Measurements from ENCODE around the gene SYNDIG1.

The SYNDIG1 gene

DNA sequence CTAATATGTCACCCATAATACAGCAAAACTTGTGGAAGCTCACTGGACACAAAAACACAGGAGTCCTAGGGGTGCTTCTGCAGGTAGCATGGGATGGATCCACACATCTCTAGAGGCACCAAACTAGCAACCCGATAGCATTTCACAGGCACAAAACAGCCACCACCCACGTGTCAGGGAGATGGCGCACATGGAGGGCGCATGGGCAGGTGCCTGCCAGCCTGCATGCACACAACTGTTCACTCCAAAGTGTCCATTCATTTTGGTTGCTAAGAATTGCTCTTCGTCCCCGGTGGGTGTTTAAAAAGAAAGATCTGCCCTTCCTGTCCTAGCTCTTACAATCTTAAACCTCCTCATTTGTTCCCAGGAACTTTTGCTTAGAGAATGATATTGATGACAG lies 171.3 kb downstream of the SYNDIG1 start:
- DNase-seq = no peak

DNA sequence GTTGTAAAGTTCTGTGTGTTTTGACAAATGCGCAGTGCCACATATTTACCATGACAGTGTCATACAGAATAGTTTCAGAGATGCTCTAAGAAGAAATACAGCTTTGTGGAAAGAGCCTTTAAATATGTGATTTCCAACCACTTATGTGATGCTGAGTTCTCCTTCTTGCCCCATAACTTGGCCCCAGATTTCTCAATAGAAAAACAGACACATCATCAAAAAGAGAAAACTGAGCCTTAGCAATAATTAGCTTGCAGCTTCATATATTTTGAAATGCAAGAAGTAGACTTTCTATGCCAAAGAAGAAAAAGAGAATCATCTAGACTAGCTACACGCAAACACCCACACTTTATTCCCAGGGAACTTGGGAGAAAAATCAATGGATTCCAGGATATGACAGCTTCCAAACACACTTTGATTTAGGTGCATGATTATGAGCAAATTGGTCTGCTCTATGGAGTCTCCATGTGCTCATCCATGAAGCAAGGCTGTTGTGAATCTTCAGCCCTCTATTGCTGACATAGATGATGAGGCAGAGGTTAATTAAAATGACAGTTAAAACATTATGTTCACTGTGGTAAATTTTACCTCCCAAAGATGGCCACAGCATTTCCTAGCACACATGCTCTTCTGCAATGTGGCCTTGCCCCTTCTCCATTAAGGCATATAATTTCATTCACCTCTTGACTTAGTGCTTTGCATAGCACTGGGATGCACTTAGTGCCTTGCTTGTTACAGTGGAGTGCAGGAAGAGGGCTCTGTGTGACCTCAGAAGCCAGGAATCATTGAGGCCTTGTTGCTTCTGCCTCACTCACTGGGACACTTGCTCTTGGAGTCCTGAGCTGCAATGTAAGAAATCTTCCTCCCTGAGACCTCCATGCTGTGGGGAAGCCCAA lies 174.6 kb downstream of the SYNDIG1 start:
- DNase-seq = no peak

DNA sequence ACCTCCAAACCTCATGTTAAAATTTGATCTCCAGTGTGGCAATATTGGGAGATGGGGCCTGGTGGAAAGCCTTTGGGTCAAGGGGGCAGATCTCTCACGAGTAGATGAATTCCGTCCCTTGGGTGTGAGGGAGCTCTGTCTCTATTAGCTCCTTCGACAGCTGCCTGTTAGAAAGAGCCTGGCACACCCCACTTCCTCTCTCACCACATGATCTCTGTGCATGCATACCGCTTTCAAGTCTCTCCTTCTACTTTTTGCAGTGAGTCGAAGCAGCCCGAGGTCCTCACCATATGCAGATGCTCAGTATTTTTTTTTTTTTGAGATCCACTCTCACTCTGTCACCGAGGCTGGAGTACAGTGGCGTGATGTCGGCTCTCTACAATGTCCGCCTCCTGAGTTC lies 176.9 kb downstream of the SYNDIG1 start:
- no peak for DNase-seq

DNA sequence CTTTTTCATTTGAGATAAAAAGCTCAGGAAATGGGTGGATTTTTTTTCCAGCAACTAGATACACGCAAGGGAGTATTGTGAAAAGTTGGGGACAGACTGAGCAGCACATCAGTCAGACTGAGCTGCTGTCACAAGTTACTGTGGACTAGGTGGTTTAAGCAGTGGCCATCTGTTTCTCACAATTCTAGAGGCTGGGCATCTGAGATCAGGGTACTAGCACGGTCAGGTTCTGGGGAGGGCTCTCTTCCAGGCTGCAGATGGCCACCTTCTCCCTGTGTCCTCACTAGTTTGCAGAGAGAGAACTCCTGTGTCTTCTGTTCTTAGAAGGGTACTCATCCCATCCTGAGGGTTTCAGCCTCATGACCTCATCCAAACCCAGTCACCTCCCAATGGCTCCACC lies 178.3 kb downstream of the SYNDIG1 start:
- no peak for DNase-seq

DNA sequence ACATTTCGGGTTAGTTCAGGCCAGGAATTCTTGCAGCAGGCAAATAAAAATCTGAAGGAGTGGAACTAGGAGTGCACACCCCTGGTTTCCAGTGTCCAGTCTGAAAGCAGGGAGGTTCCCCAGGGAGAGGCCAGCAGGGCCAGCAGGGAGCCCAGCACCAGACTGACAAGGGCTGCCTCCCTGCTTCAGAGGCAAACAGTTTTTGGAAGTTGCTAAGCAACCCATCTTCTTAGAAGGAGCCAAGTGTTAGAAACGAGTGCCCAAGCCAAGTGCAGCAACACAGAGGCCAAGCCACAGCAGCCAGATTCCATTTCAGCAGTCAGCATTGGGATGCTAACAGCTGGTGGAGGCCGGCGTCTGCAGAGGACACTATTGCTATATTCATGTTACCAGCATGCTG lies 179.1 kb downstream of the SYNDIG1 start:
- peak; percentile 41 for DNase-seq

DNA sequence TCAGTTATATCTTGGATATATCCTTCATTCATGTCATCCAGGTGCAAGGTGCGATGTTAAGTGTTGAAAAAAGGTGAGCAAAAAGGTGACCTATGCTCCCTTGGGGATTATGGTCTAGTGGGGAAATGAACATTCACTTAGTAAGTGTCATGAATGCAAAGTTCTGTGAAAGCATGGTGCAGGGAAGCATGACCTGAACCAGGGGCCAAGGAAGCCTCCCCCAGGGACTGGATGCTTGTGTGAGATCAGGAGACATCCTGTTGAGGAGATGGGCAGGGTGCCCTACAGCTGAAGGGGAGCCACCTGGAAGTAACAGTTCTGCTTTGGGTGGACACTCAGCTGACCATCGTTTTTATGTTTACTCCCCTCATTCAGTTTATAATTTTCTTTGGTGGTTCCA lies 179.5 kb downstream of the SYNDIG1 start:
- no peak for DNase-seq

DNA sequence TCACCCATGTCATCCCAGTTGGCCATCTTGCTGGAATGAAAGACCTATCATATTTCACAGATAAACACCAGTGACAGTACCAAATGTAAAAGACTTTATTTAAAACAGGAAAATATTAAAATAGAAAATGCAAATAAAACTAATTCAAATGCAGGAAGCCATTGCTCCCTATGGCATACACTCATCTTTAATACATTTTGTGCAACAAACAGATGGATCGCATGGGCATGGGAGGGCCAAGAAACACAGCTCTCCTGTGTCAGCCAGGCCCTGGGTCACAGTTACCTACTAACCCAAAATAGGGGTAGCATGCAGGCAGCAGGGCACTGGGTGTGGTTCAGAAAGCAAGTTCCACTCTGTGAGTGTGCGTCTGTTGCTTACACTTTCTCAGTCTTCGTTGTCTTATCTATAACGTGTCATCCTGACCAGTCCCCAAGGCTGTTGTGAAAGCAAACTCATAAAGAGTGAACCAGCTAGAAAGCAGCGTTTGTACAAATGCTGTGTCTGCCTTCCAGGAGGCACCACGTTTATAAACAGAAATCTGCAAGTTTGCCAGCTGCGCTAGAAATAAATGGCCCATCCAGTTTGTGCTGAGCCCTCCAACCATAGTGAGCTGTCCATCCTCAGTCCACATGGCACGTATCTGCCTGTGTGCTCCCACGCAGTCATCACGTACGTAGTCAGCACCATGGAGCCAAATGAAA lies 180.5 kb downstream of the SYNDIG1 start:
- peak; percentile 35 for DNase-seq

DNA sequence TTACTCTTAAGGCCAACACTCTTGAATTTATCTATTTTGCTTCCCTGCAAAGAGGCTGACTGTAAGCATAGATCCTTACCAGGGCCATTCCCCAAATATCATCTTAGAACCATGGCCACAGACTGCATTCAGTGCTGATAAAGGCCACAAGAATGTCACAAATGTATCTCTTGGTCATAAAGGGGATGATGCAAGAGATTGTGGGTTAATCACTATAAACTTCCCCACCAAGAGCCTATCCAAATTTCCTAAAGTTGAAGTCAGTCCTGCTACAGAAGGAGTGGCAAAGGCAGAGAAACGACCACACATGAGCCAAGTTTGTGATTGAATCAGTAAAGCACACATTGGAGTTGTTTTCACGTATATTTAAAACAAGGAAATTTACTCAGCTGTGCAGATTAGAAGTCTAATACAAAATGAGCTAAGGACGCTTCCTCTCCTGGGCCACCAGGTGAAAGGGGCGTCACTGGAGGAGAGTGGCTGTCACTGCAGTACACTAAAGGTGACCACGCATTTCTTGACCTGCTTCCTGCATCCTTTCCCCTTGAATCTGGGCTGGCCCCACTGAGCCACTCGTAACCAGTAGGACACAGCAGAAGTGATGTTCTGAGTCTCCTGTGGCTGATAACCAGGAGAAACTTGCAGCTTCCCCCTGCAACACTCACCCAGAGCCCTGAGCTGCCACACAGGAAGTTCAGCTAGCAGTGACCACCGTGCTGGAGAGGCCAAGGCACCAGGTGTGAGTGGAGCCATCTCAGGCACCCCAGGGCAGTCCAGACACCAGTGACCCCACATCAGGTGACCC lies 181.9 kb downstream of the SYNDIG1 start:
- DNase-seq = peak; percentile 97

DNA sequence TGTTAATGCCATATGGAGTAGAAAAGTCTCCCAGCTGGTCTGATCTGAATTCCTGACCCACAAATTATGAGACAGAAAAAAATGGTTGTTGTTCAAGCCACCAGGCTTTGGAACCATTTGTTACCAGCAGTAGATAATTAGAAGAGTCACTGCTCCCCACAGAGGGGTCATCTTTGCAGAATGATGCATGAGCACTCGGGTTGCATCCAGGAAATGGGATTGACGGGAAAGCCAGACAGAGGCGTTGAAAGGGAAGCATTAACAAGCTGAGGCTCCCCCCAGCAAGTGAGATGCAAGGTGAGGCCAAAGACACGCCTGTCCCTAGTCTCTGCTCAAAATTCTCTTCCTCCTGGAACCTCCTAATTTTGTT lies 182.5 kb downstream of the SYNDIG1 start:
- DNase-seq = peak; percentile 44

DNA sequence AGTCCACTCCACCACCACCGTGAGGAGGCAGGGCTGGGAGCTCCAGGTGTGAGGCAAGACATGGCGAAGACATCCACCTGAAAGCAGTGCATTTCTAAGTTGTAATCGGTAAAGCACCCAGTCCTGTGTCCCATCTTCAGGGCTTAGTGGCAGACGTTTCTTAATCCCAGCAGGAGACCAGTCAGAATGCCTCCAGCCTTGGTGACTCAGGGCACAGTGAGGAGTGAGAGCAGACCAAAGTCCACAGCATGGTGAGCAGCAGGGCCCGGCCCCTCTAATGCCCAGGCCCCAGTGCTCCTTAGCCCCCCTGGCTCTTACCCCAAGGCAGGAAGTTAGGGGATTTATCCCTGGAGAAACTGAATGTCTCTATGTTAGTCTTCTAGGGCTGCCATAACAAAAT lies 183.9 kb downstream of the SYNDIG1 start:
- peak; percentile 21 for DNase-seq

DNA sequence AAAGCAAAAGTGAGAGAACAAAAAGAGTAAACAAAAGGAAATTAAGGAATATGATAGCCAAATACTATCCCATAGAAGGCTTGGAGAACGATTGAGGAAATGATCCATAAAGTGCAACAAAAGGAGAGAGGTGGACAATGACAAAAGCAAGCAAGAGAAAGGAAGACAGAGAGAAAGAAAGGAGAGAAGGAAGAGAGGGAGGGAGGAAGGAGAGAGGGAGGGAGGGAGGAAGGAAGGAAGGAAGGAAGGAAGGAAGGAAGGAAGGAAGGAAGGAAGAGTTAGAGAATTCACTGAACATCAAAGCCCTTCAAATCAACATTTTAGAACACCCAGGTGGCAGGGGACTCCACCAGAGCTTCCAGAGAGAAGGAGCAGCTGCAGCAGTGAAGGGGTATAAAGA lies 185.0 kb downstream of the SYNDIG1 start:
- DNase-seq = no peak

DNA sequence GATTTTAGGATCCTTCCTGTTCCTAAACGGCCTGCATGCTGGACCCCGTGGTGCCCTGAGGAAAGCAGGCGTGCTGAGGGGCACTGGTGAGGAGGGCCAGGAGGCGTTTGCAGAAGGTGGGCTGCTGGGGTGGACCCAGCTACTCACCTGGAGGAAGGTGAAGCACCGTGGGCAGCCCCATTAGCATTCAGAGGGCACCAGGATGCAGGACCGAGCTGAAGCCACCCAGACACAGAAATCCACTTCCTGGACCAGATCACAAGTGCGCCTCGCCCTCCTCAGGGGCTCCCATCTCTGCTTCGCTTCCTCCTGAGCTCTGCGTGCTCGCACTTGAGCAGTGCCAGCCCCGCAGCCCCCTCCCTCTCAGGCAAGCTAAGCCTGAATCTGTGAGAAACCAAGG lies 187.0 kb downstream of the SYNDIG1 start:
- DNase-seq = no peak

DNA sequence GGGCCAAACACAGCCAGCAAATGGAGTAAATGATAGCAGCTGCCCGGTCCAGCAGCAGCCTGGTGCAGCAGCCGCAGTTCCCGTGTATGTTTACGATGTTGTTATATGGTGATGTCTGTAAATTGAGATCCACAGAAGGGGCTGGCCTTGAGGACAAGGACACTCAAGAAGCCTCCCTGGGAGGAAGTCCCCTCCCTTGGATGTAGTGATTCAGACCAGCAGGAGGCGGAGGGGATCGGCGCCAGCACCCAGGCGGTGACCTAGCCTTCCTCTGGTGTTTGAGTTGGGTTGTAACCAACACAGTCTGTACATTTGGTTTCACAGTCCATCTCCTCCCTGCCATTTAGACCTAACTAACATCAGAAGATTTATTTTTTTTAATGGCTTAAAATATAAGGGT lies 187.8 kb downstream of the SYNDIG1 start:
- DNase-seq = no peak

DNA sequence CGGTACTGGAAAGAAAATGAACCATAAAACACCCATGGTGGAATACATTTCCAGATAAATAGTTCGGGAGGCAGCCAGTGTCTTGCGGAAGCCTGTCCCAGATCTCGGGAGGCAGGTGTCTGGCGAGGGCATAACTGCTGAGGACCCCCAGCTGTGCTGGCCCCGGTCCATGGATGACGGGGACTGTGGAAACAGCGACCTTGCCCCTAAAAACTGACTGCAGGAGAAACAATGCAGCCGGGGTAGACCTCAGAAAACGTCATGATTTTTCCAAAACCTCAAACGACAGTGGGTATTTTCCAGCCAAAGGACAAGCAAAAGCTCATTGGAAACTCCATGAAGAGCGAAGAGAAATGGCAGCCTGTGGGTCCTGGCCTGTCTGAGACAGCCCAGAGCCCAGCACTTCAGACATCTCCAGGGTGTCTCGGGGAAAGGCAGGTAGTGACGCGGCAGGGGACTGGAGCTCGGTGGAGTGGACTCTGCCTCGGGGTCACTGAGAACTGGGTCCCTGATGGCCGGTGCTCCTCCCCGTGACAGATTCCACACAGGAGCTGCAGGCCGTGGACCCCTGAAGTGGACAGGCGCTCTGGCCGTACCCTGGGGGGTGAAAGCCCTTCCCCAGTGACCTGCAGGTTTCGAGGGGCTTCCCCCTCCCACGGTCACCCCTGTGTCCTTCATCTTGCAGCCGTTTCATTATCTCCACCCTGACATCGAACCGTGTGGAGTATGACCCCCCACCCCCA lies 188.6 kb downstream of the SYNDIG1 start:
- DNase-seq = no peak

DNA sequence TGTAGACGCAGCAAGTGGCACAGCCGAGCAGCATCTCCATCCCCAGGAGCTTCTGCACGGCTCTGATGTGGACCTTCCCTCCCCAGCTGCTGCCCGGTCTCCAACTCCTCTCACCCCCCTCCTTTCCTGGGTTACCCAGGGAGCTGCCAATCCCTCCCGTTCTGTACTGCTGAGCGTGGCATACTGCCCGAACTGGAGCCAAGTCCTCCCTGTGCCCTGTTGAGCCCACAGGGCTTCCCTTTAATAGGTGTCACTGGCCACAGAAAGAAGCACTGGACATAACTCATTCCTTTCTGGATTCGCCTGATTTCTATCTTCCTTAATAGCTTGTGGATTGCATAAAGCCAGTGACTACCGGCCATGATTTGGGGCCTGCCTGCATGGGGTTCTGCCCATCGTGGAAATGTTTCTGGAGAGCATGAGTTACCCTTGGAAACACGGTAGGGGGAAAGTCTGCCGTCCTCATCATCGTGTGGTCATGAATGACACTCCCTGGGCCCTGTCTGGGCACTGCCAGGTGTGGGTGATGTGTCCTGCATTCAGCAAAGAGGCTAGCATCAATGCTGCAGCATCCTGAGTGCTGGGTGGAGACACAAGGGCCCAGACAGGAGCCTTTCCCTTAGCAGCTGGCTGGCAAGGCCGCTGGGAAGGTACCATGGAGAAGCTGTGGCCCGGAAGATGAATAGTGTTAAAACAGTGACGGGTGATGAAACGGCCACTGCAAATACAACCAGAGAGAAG lies 189.7 kb downstream of the SYNDIG1 start:
- DNase-seq = no peak

DNA sequence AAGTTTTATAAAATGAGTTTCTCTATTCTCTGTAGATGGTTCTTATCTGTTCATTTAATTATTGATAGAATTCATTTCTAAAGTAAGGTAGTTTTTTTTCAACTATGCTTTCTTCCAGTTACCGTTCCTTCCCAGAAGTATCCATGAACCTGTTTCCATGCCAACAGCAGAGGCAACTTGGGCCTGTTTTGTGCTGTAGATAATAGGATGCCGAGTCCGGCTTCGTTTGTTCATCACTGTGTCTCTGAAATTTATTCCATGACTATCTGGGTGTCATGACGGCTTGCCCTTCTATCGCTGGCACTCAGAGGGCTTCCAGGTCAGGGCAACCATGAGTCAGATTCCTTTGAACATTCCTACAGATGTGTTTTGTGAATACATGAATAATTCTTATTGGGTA lies 190.4 kb downstream of the SYNDIG1 start:
- no peak for DNase-seq

DNA sequence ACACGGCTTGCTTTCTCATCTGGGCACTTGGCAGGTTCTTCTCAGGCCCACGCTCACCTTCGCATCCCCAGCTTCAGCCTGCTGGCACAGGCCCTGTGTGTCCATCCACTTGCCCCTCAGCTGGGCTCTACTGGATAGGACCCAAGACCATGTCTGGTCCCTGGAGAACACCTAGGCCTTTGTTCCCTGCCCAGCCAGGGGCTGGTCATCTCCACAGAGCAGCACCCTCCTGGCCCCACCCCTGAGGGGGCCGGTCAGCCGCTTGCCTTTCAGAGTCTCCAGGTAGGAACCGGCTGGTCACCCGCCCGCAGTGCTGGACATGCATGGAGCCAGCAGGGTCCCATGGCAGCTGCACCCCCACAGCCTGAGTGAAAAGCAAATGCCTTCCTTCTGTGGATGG lies 191.2 kb downstream of the SYNDIG1 start:
- no peak for DNase-seq

DNA sequence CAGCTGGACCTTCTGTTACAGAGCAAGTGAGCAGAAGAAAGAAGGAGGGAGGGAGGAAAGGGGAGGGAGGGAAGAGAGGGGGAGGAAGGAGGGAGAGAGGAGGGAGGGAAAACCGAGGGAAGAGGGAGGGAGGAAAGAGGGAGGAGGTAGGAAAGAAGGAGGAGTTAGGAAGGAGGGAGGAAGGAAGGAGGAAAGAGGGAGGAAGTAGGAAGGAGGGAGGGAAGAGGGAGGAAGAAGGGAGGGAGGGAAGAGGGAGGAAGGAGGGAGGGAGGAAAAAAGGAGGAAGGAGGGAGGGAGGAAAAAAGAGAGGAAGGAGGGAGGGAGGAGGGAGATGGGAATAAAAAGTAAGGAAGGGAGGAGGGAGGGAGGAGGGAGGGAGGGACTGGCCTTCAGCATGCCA lies 191.8 kb downstream of the SYNDIG1 start:
- no peak for DNase-seq

DNA sequence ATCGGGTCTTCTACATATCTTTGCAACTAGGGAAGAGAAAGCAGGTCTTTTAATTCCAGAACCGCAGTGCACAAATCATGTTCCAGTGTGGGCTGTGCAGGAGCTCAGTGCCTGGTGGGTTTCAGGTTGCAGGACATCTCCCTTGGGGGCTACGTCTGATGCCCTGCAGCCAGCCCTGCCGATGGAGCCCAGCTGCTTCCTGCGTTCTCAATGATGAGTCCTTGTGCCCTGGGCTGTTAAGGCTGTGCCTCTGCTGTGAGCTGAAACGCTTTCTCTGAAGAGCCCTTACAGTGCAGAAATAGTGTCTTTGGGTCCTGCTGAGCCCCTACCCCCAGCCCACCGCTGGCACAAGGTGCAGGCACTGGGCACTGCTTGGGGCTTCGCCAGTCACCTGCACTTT lies 192.9 kb downstream of the SYNDIG1 start:
- DNase-seq = no peak

DNA sequence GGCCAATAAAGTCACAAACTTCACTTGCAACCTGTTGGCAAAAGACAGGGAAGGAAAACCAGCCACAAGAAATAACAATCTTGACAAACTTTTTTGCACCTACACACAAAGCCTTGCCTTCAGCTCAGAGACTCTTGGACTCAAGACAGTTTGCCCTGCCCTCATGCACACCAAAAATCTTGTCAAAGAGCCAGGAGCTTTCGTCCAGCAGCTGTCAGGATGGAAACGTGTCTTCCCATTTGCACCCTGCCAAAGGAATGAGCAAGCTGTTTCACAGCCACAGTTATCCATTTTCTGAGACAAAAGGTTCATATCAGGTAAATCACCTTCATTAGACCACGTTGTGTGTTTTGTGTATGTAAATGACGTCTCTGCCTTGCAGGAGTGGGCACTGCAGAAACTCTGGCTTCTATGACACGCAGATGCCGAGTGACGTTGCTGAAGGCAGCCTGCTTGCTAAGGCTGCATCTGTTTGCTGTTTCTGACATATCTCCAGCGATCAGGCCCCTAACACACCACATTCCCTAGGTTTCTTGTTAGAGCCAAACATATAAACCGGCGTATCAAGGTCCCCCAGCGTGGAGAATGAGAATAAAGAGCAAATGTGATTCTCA lies 193.4 kb downstream of the SYNDIG1 start:
- peak; percentile 30 for DNase-seq

DNA sequence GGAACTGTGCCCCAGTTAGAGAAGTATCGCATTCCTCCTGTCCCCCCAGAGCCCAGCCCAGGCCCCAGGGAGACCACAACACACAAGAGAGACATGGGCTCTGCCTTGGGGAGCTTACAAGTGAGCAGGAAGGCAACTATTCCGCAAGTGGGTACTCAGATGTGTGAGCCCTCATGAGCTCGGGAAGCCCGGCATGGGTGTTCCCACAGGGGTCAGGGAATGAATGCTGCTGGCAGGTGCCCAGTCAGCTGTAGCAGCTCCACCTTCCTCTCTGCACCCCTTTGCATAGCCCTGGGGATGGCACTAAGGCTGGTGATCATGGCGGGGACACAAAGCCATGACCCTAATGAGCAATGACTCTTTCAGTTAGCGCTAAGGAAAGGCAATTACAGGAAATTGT lies 194.1 kb downstream of the SYNDIG1 start:
- no peak for DNase-seq
